Dendritic cell treated with granulocyte-macrophage colony-stimulating factor and Interleukin-4, amounts not matched to agents 40 ng/mL and 50 ng/mL, for 4 days (primary cell): ENCODE data around the gene APOBEC3G.
"Not testable (repeated sequence)": the region's sequence is repeated elsewhere in the genome, so short reads cannot be mapped to it uniquely, and the experiment has no call there.

Source experiments
- H3K27ac Mint-ChIP-seq: one replicate; pipeline ENCODE4 v1.8.0; 2022; ENCODE audit warnings: mild to moderate bottlenecking, mixed read lengths
- H3K27me3 Mint-ChIP-seq: one replicate; pipeline ENCODE4 v1.8.0; 2022; ENCODE audit warnings: mild to moderate bottlenecking, mixed read lengths
- H3K36me3 Mint-ChIP-seq: one replicate; pipeline ENCODE4 v1.8.0; 2022; ENCODE audit warnings: low read depth, mixed read lengths
- H3K4me1 Mint-ChIP-seq: one replicate; pipeline ENCODE4 v1.8.0; 2022; ENCODE audit warnings: low read depth, mixed read lengths
- H3K4me3 Mint-ChIP-seq: one replicate; pipeline ENCODE4 v1.8.0; 2022; ENCODE audit warnings: mild to moderate bottlenecking, moderate library complexity, mixed read lengths
- H3K9me3 Mint-ChIP-seq: one replicate; pipeline ENCODE4 v1.8.0; 2022; ENCODE audit warnings: mixed read lengths
- intact Hi-C: fragments of 100-400 bp; cut with micrococcal nuclease; formaldehyde crosslinking; loops from one replicate; pipeline ENCODE4 v1.15.0; 2022

The APOBEC3G gene

GRCh38 chr22:39049486-39049885 is 27.6 kb upstream of the APOBEC3G start:
- H3K9me3 Mint-ChIP-seq, intact Hi-C loops, H3K27ac Mint-ChIP-seq, H3K4me3 Mint-ChIP-seq: not testable (repeated sequence)
- H3K36me3 Mint-ChIP-seq: peaks cover 19% of the 10 kb centered on the region
- H3K4me1 Mint-ChIP-seq: peaks cover 29% of the 10 kb centered on the region
- H3K27me3 Mint-ChIP-seq: peaks cover 17% of the 10 kb centered on the region

- H3K36me3 Mint-ChIP-seq, intact Hi-C loops, H3K27ac Mint-ChIP-seq, H3K9me3 Mint-ChIP-seq, H3K4me1 Mint-ChIP-seq, H3K4me3 Mint-ChIP-seq: not testable (repeated sequence)
- H3K27me3 Mint-ChIP-seq: peaks cover 17% of the 10 kb centered on the region
These were observed 25.1 kb upstream of the APOBEC3G start for GRCh38 chr22:39051844-39052495.

DNA sequence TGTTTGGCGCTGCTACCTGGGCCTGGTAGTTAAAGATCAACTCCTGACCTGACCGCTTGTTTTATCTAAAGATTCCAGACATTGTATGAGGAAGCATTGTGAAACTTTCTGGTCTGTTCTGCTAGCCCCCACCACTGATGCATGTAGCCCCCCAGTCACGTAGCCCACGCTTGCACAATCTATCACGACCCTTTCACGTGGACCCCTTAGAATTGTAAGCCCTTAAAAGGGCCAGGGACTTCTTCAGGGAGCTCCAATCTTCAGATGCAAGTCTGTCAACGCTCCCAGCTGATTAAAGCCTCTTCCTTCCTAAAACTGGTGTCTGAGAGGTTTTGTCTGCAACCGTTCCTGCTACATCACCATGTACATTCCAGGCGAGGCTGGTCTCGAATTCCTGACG is 21.4 kb upstream of the APOBEC3G start:
- intact Hi-C loops: no loop called here
- H3K4me3 Mint-ChIP-seq: no peak overlapping the region
- H3K4me1 Mint-ChIP-seq: peaks cover 7% of the 10 kb centered on the region
- peaks cover 14% of the 10 kb centered on the region for H3K27me3 Mint-ChIP-seq
- H3K36me3 Mint-ChIP-seq: no peaks in the 10 kb centered on the region
- H3K27ac Mint-ChIP-seq: no peak overlapping the region
- no peaks in the 10 kb centered on the region for H3K9me3 Mint-ChIP-seq

DNA sequence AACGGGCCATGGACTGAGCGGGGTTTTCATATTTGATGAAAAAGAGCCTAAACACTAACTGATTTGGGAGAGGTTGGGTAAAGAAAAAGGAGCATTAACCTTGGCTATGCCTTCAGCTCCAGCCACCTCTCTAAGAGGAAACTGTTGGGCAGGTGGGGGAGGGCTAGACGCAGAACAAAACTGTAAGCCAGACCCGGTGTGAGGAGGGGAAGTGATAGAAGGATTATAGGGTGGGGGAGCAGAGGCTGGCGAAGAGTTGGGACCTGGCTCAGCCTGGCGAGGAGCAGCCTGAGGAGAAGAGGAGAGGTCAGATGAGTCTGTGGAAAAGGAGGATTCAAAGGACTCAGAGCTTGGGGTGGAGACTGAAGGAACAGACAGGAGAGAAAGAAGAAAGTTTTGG is 15.8 kb upstream of the APOBEC3G start:
- not testable (repeated sequence) for H3K4me1 Mint-ChIP-seq, H3K36me3 Mint-ChIP-seq

GRCh38 chr22:39061951-39062350 is 15.1 kb upstream of the APOBEC3G start:
- H3K27me3 Mint-ChIP-seq, H3K4me3 Mint-ChIP-seq, H3K36me3 Mint-ChIP-seq, H3K9me3 Mint-ChIP-seq, H3K4me1 Mint-ChIP-seq, H3K27ac Mint-ChIP-seq, intact Hi-C loops: not testable (repeated sequence)

More for the DNA sequence above, 15.8 kb upstream of the APOBEC3G start:
- H3K4me3 Mint-ChIP-seq, H3K27ac Mint-ChIP-seq, H3K9me3 Mint-ChIP-seq, intact Hi-C loops, H3K27me3 Mint-ChIP-seq: not testable (repeated sequence)

- H3K27ac Mint-ChIP-seq: peak overlapping the region; percentile 55
- H3K27me3 Mint-ChIP-seq, H3K36me3 Mint-ChIP-seq, H3K4me1 Mint-ChIP-seq, H3K9me3 Mint-ChIP-seq, H3K4me3 Mint-ChIP-seq, intact Hi-C loops: not testable (repeated sequence)
These were observed 13.2 kb upstream of the APOBEC3G start for GRCh38 chr22:39063904-39064303.

DNA sequence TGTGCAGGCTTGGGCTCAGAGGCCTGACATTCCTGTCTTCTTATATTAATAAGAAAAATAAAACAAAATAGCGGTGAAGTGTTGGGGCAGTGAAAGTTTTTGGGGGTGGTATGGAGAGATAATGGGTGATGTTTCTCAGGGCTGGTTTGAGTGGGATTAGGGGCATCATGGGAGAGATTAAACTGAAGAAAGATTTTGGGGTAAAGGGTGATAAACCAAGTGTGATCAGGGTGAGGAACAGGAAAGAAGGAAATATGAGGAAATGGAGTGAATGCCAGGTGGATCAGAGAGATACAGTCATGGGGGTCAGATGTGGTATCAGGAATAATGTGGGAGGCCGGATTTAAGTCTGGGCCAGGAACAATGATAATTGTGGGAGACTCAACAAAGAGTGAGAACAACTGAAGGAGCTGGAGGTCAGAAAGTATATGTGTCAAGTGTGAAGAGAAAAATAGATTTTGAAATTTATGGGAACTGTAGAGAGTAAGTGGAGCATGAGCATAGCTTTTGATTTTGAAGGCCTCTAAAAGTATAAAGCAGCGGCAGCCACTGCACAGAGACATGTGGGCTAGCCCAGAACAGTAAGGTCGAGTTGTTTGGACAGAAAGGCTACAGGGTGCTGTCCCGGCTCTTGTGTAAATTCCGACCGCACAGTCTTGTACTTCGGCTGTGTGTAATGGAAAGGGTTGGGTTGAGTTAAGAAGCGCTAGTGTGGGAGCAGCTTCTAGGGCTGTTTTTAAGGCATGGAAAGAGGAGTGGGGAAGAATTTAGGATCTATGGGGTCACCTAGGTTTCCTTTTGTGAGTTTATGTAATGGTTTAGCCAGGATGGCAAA is 10.4 kb upstream of the APOBEC3G start:
- H3K27ac Mint-ChIP-seq, intact Hi-C loops: not testable (repeated sequence)

DNA sequence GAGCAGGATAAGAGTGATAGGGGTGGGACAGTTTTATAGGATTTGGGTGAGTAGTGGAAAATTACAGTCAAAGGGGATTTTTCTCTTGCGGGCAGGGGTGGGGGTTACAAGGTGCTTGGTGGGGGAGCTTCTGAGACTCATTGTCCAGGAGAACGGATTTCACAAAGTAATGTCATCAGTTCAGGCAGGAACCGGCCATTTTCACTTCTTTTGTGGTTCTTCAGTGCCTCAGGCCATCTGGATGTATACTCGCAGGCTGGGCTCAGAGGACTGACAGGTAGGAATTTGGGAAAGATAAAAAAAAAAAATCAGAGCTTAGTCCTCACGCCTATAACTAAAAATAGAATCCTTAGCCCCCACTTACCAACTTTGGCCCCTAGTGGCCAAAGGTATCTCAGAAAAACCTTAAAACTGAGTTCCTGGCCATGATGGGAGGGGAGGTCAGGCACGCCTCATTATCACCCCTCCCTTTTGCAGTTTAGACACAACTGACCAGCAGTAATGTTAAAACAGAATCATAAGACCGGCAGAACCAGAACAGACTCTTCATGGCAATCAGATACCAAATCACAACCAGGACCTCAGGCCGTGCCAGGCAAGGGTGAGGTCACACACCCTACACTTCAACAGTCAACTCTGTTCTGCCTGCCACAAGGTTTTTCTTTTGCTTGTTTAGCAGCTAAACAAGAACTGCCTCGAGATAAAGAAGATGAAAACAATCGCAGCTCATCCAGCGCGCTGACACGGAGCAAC is 8.9 kb upstream of the APOBEC3G start:
- peaks cover 14% of the 10 kb centered on the region for H3K4me1 Mint-ChIP-seq
- intact Hi-C loops: no loop called here
- H3K27me3 Mint-ChIP-seq: peaks cover 1% of the 10 kb centered on the region
- H3K4me3 Mint-ChIP-seq: no peak overlapping the region
- no peaks in the 10 kb centered on the region for H3K36me3 Mint-ChIP-seq
- no peak overlapping the region for H3K27ac Mint-ChIP-seq
- H3K9me3 Mint-ChIP-seq: no peaks in the 10 kb centered on the region

More for the DNA sequence above, 10.4 kb upstream of the APOBEC3G start:
- H3K27me3 Mint-ChIP-seq, H3K36me3 Mint-ChIP-seq, H3K4me1 Mint-ChIP-seq, H3K9me3 Mint-ChIP-seq, H3K4me3 Mint-ChIP-seq: not testable (repeated sequence)

DNA sequence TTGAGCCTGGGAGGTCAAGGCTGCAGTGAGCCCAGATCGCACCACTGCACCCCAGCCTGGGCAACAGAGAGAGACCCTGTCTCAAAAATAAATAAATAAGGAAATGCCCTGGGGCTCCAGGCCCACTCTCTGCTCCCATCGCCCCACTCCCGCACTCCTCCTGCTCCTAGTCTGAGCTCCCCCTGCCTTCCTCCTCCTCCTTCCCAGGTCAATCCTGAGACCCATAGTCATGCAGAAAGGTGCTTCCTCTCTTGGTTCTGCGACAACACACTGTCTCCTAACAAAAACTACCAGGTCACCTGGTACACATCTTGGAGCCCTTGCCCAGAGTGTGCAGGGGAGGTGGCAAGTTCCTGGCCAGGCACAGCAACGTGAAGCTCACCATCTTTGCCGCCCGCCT is 6.9 kb upstream of the APOBEC3G start:
- no peak overlapping the region for H3K4me3 Mint-ChIP-seq
- H3K4me1 Mint-ChIP-seq: peaks cover 10% of the 10 kb centered on the region
- H3K27ac Mint-ChIP-seq: no peak overlapping the region

DNA sequence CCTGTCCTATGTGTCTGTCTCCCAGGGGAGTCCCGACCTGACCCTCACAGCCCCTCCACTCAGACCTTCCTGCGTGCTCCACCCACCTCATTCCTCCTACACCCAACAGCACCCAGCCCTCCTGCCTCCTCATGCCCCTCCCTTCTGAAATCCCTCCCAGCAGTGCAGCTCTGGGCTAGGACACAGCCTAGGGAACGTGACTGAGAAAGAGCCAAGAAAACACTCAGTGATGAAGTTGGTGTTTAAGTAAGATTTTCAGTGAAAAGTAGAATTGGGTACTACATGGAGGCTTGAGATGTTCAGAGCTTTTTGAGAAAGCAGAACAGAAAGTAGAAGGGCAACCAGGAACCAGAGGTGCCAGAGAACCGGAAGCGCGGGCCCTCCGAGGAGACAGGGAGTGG is 4.5 kb upstream of the APOBEC3G start:
- Mint-ChIP-seq H3K4me1 (peaks cover 27% of the 10 kb centered on the region), H3K27ac (peak overlapping the region; percentile 86)
- H3K27me3 Mint-ChIP-seq, H3K36me3 Mint-ChIP-seq, H3K4me3 Mint-ChIP-seq, H3K9me3 Mint-ChIP-seq, intact Hi-C loops: not testable (repeated sequence)

More for the DNA sequence above, 6.9 kb upstream of the APOBEC3G start:
- Mint-ChIP-seq H3K27me3 (peaks cover 1% of the 10 kb centered on the region), H3K36me3 (no peaks in the 10 kb centered on the region), H3K9me3 (no peaks in the 10 kb centered on the region)
- intact Hi-C loops: no loop called here

GRCh38 chr22:39073981-39074380 is 3.1 kb upstream of the APOBEC3G start:
- H3K27me3 Mint-ChIP-seq: peaks cover 1% of the 10 kb centered on the region
- H3K4me3 Mint-ChIP-seq: no peak overlapping the region
- H3K36me3 Mint-ChIP-seq: peaks cover 9% of the 10 kb centered on the region
- no peak overlapping the region for H3K27ac Mint-ChIP-seq
- intact Hi-C loops: no loop called here
- peaks cover 36% of the 10 kb centered on the region for H3K4me1 Mint-ChIP-seq
- H3K9me3 Mint-ChIP-seq: no peaks in the 10 kb centered on the region

DNA sequence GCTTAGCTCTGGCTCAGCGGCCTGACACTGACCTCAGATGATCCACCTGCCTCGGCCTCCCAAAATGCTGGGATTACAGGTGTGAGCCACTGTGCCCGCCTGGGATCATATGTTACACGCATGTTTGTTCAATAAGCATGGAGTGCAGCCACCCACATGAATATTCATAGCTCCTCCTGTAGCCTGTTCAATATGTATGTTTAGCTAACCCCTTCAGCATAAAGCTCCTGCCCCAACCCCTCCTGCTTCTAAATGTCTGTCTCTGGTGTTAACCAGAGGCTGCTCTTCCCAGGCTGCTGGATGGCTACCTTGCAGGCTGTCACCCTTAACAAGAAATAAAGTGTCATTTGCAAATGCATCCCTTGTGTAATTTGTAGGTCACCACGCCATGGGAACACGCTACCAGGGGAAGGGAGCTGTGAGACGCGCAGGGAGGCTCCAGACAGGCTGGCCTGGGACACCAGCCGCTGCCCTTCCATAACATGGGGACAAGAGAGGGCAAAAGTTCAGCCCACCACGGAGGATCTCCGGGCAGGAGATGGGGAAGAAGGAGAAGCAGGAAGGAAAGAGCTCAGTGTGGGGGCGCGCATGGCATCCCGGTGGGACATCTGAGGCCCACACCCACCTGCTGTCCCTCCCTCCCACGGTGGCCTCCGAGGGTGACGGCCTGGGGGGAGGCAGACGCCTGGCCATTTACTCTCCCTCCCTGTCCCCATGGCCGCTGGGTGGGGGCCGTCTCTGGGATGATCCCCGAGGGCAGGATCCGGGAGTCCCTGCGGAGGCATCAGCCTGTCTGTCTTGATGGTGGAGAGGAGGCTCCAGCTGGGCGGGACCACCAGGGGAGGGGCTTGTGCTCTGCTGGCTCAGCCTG is 685 bp upstream of the APOBEC3G start:
- intact Hi-C loops, H3K27me3 Mint-ChIP-seq, H3K9me3 Mint-ChIP-seq: not testable (repeated sequence)
- Mint-ChIP-seq H3K4me1 (peaks cover 41% of the 10 kb centered on the region), H3K36me3 (peaks cover 30% of the 10 kb centered on the region), H3K4me3 (peak overlapping the region; percentile 88), H3K27ac (peak overlapping the region; percentile 94)

DNA sequence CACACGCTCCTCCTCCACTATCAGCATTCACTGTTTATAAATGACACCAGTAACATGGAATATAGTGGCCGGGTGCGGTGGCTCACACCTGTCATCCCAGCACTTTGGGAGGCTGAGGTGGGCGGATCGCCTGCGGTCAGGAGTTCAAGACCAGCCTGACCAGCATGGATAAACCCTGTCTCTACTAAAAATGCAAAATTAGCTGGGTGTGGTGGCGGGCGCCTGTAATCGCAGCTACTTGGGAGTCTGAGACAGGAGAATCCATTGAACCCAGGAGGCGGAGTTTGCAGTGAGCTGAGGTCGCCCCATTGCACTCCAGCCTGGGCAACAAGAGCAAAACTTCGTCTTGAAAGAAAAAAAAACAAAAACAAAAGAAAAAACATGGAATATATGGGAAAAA is 837 bp downstream of the APOBEC3G start:
- Mint-ChIP-seq H3K36me3 (peaks cover 45% of the 10 kb centered on the region), H3K4me1 (peaks cover 34% of the 10 kb centered on the region), H3K4me3 (peak overlapping the region; percentile 88), H3K27ac (peak overlapping the region; percentile 94)
- H3K27me3 Mint-ChIP-seq, H3K9me3 Mint-ChIP-seq, intact Hi-C loops: not testable (repeated sequence)
